Measurements from ENCODE around the gene FAM222B. TPM values are rescaled to one million over a fixed set of nuclear protein-coding genes. Genes with fewer than 3 reads are reported as not detected.
A peak's percentile ranks its signal among the peaks of the same experiment; 100 is the strongest.

Gene FAM222B
- total RNA-seq, 5 donors from 2014 or later (not counting 1 experiment from before 2014, with no cell fraction given) = 17.6 to 23.4 (median 23.3) TPM

DNA sequence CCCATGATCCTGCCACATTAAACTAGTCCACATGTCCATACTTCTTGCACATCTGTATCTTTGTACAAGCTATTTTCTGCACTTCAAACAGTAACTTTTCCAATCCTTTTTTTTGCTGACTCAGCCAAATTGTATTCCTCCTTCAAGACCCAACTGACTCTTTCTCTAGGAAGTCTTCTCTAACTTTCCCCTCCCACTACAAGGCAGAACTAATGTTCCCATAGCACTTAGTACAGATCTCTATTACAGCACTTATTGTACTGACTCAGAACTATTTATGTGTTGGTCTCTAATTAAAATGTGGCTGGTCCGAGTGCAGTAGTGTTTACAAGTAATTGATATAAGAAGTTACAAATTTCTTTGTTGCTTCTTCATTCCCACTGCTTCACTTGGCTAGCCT lies 8.2 kb downstream of the FAM222B start:
- H3K36me3 Mint-ChIP-seq = peaks cover 14% of the 10 kb centered on the region
- Histone ChIP-seq H3K4me1 (ENCODE audit: control insufficient read depth in 1 of 2, extremely low read depth in 1 of 2, insufficient read depth in 2 of 2, low read length in 2 of 2) (peaks cover 0 to 3% of the 10 kb centered on the region in 2 experiments), H3K27me3 (replicated peaks in 1 of 2; ENCODE audit: control insufficient read depth in 2 of 2, extremely low read depth in 1 of 2, insufficient read depth in 2 of 2, low read length in 1 of 2) (no peaks in the 10 kb centered on the region), H3K27ac (ENCODE audit: low read length) (no peak overlapping the region), H3K9me3 (no peaks in the 10 kb centered on the region), H3K36me3 (ENCODE audit: control insufficient read depth in 2 of 2, extremely low read depth in 1 of 2, insufficient read depth in 1 of 2, low read length in 1 of 2) (peaks cover 0 to 12% of the 10 kb centered on the region in 2 donors), H3K4me3 (ENCODE audit: control insufficient read depth in 1 of 2, extremely low read depth in 1 of 2, low read length in 1 of 2) (no peak overlapping the region)
- ChIA-PET CTCF (interaction anchor here in 1 of 2 donors (0.7 kb wide), 1 partner anchor 596 kb away, joined by 12 read pairs; no protein-coding TSS in a partner anchor), POLR2A (no interaction called here)
- ATAC-seq (replicated peaks in 1 of 4) (no peak), DNase-seq (no peak)
- H3K4me1 Mint-ChIP-seq = peaks cover 9 to 22% (median 20%) of the 10 kb centered on the region in 3 donors
- H3K27ac Mint-ChIP-seq = no peak overlapping the region
- no peak overlapping the region for H3K4me3 Mint-ChIP-seq
- no peaks in the 10 kb centered on the region for H3K27me3 Mint-ChIP-seq
- WGBS (ENCODE audit: insufficient coverage) = no CpG with 5 or more reads among the region's 1 CpG
- no peaks in the 10 kb centered on the region for H3K9me3 Mint-ChIP-seq

DNA sequence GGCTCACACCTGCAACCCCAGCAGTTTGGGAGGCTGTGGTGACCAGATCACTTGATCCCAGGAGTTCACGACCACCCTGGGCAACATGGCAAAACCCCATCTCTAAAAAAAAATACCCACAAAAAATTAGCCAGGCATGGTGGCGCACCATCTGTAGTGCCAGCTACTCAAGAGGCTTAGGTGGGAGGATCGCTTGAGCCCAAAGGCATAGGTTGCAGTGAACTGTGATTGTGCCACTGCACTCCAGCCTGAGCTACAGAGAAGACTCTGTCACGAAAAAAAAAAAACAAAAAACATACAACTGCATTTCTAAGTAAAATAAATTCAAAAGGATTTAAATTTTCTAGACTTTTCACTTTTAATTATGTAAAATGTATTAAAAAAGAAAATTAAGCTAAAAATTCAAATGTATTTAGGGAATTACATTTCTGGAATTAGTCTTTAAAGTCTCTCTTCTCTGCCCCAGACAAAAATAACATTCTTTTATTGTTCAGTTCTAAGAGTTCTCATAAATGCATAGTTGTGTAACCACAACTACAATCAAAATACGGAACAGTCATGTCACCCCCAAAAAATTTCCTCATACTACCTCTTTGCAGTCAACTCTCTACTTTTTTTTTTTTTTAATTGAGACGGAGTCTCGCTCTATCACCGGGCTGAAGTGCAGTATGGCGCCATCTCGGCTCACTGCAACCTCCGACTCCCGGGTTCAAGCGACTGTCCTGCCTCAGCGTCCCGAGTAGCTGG lies 14.1 kb downstream of the FAM222B start:
- Mint-ChIP-seq H3K4me3 (no peak overlapping the region), H3K9me3 (no peaks in the 10 kb centered on the region), H3K27ac (no peak overlapping the region), H3K27me3 (no peaks in the 10 kb centered on the region), H3K4me1 (peaks cover 6 to 14% (median 13%) of the 10 kb centered on the region in 3 donors), H3K36me3 (peaks cover 16% of the 10 kb centered on the region)
- 95% methylated on average over 8 of the region's 15 CpGs for WGBS (ENCODE audit: insufficient coverage)
- ATAC-seq (replicated peaks in 1 of 4) = no peak
- H3K36me3 ChIP-seq (ENCODE audit: control insufficient read depth in 2 of 2, extremely low read depth in 1 of 2, insufficient read depth in 1 of 2, low read length in 1 of 2) = peaks cover 0 to 10% of the 10 kb centered on the region in 2 donors
- no peaks in the 10 kb centered on the region for H3K9me3 ChIP-seq
- H3K4me3 ChIP-seq (ENCODE audit: control insufficient read depth in 1 of 2, extremely low read depth in 1 of 2, low read length in 1 of 2) = no peak overlapping the region
- no peak for DNase-seq
- POLR2A ChIA-PET = interaction anchor here in 1 of 2 donors (0.7 to 1.0 kb wide), 2 partner anchors 65 to 1078 kb away, joined by 3 to 11 read pairs; no protein-coding TSS in a partner anchor
- no peaks in the 10 kb centered on the region for H3K4me1 ChIP-seq (ENCODE audit: control insufficient read depth in 1 of 2, extremely low read depth in 1 of 2, insufficient read depth in 2 of 2, low read length in 2 of 2)
- H3K27ac ChIP-seq (ENCODE audit: low read length) = no peak overlapping the region
- H3K27me3 ChIP-seq (replicated peaks in 1 of 2; ENCODE audit: control insufficient read depth in 2 of 2, extremely low read depth in 1 of 2, insufficient read depth in 2 of 2, low read length in 1 of 2) = no peaks in the 10 kb centered on the region
- CTCF ChIA-PET = interaction anchor here in 1 of 2 donors (0.7 kb wide), 3 partner anchors 14 to 91 kb away, joined by 3 read pairs; partner anchors contain the start of gene FAM222B

DNA sequence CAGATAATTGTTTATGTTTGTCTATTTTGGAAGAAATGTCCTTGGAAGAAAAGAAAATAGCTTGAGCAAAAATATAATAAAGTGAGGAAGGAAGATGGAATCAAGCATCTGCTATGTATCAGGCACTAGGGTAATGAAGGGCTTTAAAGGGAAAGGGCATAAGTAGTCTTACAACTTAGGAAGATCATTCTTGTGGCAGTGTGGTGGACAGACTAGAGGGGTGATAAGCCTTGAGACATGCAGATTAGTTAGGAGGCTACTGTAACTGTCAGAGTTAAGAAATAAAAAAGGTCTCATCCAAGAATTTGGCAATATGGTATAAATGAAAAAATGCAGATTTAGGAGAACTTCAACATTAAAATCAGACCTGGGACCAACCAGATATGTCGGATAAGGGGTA lies 14.9 kb downstream of the FAM222B start:
- Histone ChIP-seq H3K27me3 (replicated peaks in 1 of 2; ENCODE audit: control insufficient read depth in 2 of 2, extremely low read depth in 1 of 2, insufficient read depth in 2 of 2, low read length in 1 of 2) (no peaks in the 10 kb centered on the region), H3K4me3 (ENCODE audit: control insufficient read depth in 1 of 2, extremely low read depth in 1 of 2, low read length in 1 of 2) (no peak overlapping the region), H3K27ac (ENCODE audit: low read length) (no peak overlapping the region), H3K36me3 (ENCODE audit: control insufficient read depth in 2 of 2, extremely low read depth in 1 of 2, insufficient read depth in 1 of 2, low read length in 1 of 2) (peaks cover 0 to 13% of the 10 kb centered on the region in 2 donors), H3K9me3 (no peaks in the 10 kb centered on the region), H3K4me1 (ENCODE audit: control insufficient read depth in 1 of 2, extremely low read depth in 1 of 2, insufficient read depth in 2 of 2, low read length in 2 of 2) (peaks cover 0 to 2% of the 10 kb centered on the region in 2 experiments)
- Mint-ChIP-seq H3K27me3 (no peaks in the 10 kb centered on the region), H3K4me3 (no peak overlapping the region), H3K4me1 (peaks cover 8 to 16% (median 16%) of the 10 kb centered on the region in 3 donors), H3K9me3 (no peaks in the 10 kb centered on the region), H3K27ac (peak overlapping the region in 1 of 2 donors; percentile 47), H3K36me3 (peaks cover 16% of the 10 kb centered on the region)
- no CpG with 5 or more reads among the region's 1 CpG for WGBS (ENCODE audit: insufficient coverage)
- DNase-seq (no peak), ATAC-seq (replicated peaks in 1 of 4) (no peak)
- ChIA-PET POLR2A (interaction anchor here (0.6 to 1.0 kb wide), 3 partner anchors 64 to 1077 kb away, joined by 3 to 11 read pairs (median 3); no protein-coding TSS in a partner anchor), CTCF (interaction anchor here (0.6 to 0.9 kb wide), 3 partner anchors 36 to 757 kb away, joined by 3 to 5 read pairs (median 3); no protein-coding TSS in a partner anchor)

DNA sequence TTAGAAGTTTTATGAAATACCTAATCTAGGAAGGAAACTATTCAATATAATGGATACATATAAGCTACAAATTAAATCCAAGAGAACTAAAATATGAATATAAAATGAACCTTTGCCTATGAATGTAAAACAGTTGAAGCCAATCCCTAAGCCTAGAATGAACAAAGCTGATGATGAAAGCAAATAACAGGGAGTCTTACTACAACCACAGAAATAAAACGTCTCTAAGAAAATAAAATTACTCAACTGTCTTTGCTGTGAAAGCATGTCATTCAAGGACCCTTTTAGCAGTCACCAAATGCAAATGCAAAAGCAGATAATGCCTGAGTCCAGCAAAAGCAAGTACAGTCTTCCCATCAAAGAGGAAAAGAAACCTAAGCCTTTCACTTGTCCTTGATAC lies 23.0 kb downstream of the FAM222B start:
- H3K36me3 ChIP-seq (ENCODE audit: control insufficient read depth in 2 of 2, extremely low read depth in 1 of 2, insufficient read depth in 1 of 2, low read length in 1 of 2) = peaks cover 0 to 2% of the 10 kb centered on the region in 2 donors
- CTCF ChIA-PET = interaction anchor here in 1 of 2 donors (0.6 kb wide), 1 partner anchor 8 kb away, joined by 3 read pairs; no protein-coding TSS in a partner anchor
- H3K4me1 ChIP-seq (ENCODE audit: control insufficient read depth in 1 of 2, extremely low read depth in 1 of 2, insufficient read depth in 2 of 2, low read length in 2 of 2) = peaks cover 0 to 2% of the 10 kb centered on the region in 2 experiments
- DNase-seq (no peak), ATAC-seq (replicated peaks in 1 of 4) (no peak)
- POLR2A ChIA-PET = no interaction called here
- no peak overlapping the region for H3K27ac Mint-ChIP-seq
- no peak overlapping the region for H3K27ac ChIP-seq (ENCODE audit: low read length)
- peaks cover 14 to 18% (median 15%) of the 10 kb centered on the region in 3 donors for H3K4me1 Mint-ChIP-seq
- no peaks in the 10 kb centered on the region for H3K27me3 ChIP-seq (replicated peaks in 1 of 2; ENCODE audit: control insufficient read depth in 2 of 2, extremely low read depth in 1 of 2, insufficient read depth in 2 of 2, low read length in 1 of 2)
- no peak overlapping the region for H3K4me3 ChIP-seq (ENCODE audit: control insufficient read depth in 1 of 2, extremely low read depth in 1 of 2, low read length in 1 of 2)
- WGBS (ENCODE audit: insufficient coverage) = 100% methylated on average over 1 of the region's 1 CpG
- no peak overlapping the region for H3K4me3 Mint-ChIP-seq
- H3K27me3 Mint-ChIP-seq = no peaks in the 10 kb centered on the region
- H3K9me3 Mint-ChIP-seq = no peaks in the 10 kb centered on the region
- no peaks in the 10 kb centered on the region for H3K9me3 ChIP-seq
- H3K36me3 Mint-ChIP-seq = peaks cover 3% of the 10 kb centered on the region

DNA sequence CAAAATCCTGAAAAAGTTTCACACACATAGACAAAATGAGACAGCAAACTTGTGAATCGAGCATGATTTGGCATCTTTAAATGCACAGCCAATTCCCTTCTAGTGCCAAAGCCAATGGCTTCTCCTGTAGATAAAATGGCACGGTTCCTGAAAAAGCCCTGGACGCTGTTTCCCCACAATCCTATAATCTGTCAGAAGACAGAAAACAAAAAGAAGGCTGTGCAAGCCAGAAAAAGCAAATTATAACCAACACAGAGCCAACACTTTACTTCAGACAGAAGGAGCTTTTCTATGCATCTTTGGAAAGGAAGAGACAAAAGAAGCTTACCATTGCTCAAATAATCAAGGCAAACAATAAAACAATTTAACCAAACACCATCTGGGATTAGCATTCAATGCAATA lies 23.8 kb downstream of the FAM222B start:
- Histone ChIP-seq H3K27ac (ENCODE audit: low read length) (no peak overlapping the region), H3K9me3 (no peaks in the 10 kb centered on the region), H3K4me1 (ENCODE audit: control insufficient read depth in 1 of 2, extremely low read depth in 1 of 2, insufficient read depth in 2 of 2, low read length in 2 of 2) (peaks cover 0 to 2% of the 10 kb centered on the region in 2 experiments), H3K36me3 (ENCODE audit: control insufficient read depth in 2 of 2, extremely low read depth in 1 of 2, insufficient read depth in 1 of 2, low read length in 1 of 2) (peaks cover 0 to 2% of the 10 kb centered on the region in 2 donors), H3K4me3 (ENCODE audit: control insufficient read depth in 1 of 2, extremely low read depth in 1 of 2, low read length in 1 of 2) (no peak overlapping the region), H3K27me3 (replicated peaks in 1 of 2; ENCODE audit: control insufficient read depth in 2 of 2, extremely low read depth in 1 of 2, insufficient read depth in 2 of 2, low read length in 1 of 2) (no peaks in the 10 kb centered on the region)
- Mint-ChIP-seq H3K9me3 (no peaks in the 10 kb centered on the region), H3K27ac (peak overlapping the region; percentile 57 to 61), H3K36me3 (no peaks in the 10 kb centered on the region), H3K27me3 (no peaks in the 10 kb centered on the region), H3K4me1 (peaks cover 14 to 15% (median 15%) of the 10 kb centered on the region in 3 donors), H3K4me3 (no peak overlapping the region)
- ChIA-PET CTCF (interaction anchor here in 1 of 2 donors (0.5 kb wide), 1 partner anchor 295 kb away, joined by 3 read pairs; no protein-coding TSS in a partner anchor), POLR2A (no interaction called here)
- 91% methylated on average over 1 of the region's 3 CpGs for WGBS (ENCODE audit: insufficient coverage)
- ATAC-seq (replicated peaks in 1 of 4) (no peak), DNase-seq (no peak)

DNA sequence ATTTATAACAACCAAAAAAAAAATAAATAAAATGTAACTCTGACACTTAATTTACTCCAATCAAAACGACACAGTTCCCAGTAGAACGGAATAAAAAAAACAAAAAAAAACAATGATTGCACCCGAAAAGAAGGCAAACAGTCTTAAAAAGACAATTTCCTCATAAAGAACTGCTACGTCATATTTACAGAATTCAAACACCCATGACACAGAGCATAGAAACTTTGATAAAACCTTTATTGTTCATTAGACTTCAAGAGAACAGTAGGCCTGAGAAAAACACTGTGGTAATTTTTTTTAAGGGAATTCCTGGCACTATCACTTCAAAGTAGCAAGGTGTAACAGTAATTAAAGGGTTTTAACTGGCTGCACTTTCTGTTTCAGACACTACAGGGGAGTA lies 26.1 kb downstream of the FAM222B start:
- H3K27ac Mint-ChIP-seq = no peak overlapping the region
- no peaks in the 10 kb centered on the region for H3K9me3 Mint-ChIP-seq
- no peak overlapping the region for H3K4me3 ChIP-seq (ENCODE audit: control insufficient read depth in 1 of 2, extremely low read depth in 1 of 2, low read length in 1 of 2)
- H3K9me3 ChIP-seq = no peaks in the 10 kb centered on the region
- H3K27me3 ChIP-seq (replicated peaks in 1 of 2; ENCODE audit: control insufficient read depth in 2 of 2, extremely low read depth in 1 of 2, insufficient read depth in 2 of 2, low read length in 1 of 2) = no peaks in the 10 kb centered on the region
- peaks cover 1 to 6% of the 10 kb centered on the region in 2 experiments for H3K4me1 ChIP-seq (ENCODE audit: control insufficient read depth in 1 of 2, extremely low read depth in 1 of 2, insufficient read depth in 2 of 2, low read length in 2 of 2)
- WGBS (ENCODE audit: insufficient coverage) = 100% methylated on average over 1 of the region's 4 CpGs
- H3K36me3 Mint-ChIP-seq = no peaks in the 10 kb centered on the region
- H3K27ac ChIP-seq (ENCODE audit: low read length) = no peak overlapping the region
- H3K4me1 Mint-ChIP-seq = peaks cover 11 to 23% (median 20%) of the 10 kb centered on the region in 3 donors
- CTCF ChIA-PET = no interaction called here
- ATAC-seq (replicated peaks in 1 of 4) (no peak), DNase-seq (no peak)
- H3K27me3 Mint-ChIP-seq = no peaks in the 10 kb centered on the region
- H3K36me3 ChIP-seq (ENCODE audit: control insufficient read depth in 2 of 2, extremely low read depth in 1 of 2, insufficient read depth in 1 of 2, low read length in 1 of 2) = no peaks in the 10 kb centered on the region
- no peak overlapping the region for H3K4me3 Mint-ChIP-seq
- POLR2A ChIA-PET = no interaction called here

All from T-cell (primary cell).